ENCODE measurements around the gene EPHB2. TPM values are rescaled to one million over a fixed set of nuclear protein-coding genes. Genes with fewer than 3 reads are reported as not detected.

The EPHB2 gene
- total and polyA plus RNA-seq, 2 donors (not counting 3 experiments of a cell fraction or from before 2014, with no cell fraction given), result 50.8 to 69.1 TPM

DNA sequence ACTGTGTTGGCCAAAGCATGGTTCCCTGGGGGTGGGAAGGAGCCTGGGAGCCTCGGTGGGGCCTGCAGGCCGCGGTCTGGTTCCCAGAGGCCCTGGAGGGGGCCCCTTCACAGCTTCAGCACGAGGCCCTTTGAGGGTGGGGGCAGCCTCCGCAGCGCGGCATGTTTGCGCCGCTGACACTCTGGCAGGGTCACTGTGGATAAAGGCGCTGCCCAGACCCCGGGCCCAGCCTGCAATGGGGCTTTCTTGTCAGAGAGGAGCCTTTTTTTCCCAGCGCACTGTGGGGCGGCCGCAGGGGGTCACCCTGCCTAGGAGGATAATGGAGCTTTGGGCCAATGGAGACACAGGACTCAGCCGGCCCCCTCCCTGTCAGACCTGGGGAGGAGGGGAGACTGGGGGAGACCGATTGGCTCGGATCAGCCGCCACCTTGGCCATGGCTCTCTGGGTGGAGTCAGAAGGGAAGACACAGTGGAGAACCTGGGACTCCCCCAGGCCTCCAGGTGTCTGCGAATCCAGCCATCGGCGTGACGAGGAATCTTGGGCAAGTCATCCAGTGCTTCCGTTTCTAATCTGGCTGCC, 26.0 kb downstream of the EPHB2 start:
- ChIA-PET CTCF (interaction anchor here (4.6 kb wide), 1 partner anchor 32 kb away, joined by 26 read pairs; no protein-coding TSS in a partner anchor), POLR2A (no interaction called here)
- dilution Hi-C loops (cut with MboI; ENCODE audit: extremely low pct_ligation_motif_present, low sequenced_read_pairs) (no loop called here), intact Hi-C loops (cut with micrococcal nuclease) (loop anchor here (5.0 kb wide), 1 partner anchor 86 kb away; no protein-coding TSS in a partner anchor)
- Histone ChIP-seq H3K27ac (ENCODE audit: insufficient read depth, low read depth, low read length) (no peak overlapping the region), H4K20me1 (replicated peaks; ENCODE audit: control insufficient read depth, extremely low read depth, insufficient read depth, low read length) (no peaks in the 10 kb centered on the region), H3K79me2 (ENCODE audit: control insufficient read depth, insufficient read depth, low read length) (peaks cover 61% of the 10 kb centered on the region), H3K9ac (replicated peaks; ENCODE audit: extremely low read depth, insufficient read depth, low read length) (no peak overlapping the region), H3K9me1 (replicated peaks; ENCODE audit: control insufficient read depth, extremely low read depth, insufficient read depth, low read length) (no peaks in the 10 kb centered on the region), H3K36me3 (ENCODE audit: control insufficient read depth in 2 of 2, extremely low read depth in 1 of 2, insufficient read depth in 2 of 2, low read length in 2 of 2) (no peaks in the 10 kb centered on the region), H3K27me3 (ENCODE audit: control insufficient read depth in 2 of 2, insufficient read depth in 2 of 2, low read length in 2 of 2) (no peaks in the 10 kb centered on the region), H3K9me3 (replicated peaks; ENCODE audit: control insufficient read depth, insufficient read depth, low read length) (no peaks in the 10 kb centered on the region), H3K4me3 (replicated peaks in 1 of 3; ENCODE audit: insufficient read depth in 1 of 3, low read depth in 1 of 3, low read length in 3 of 3) (no peak overlapping the region), H3K4me2 (ENCODE audit: insufficient read depth, low read length) (no peak overlapping the region), H3K4me1 (ENCODE audit: control insufficient read depth, extremely low read depth, insufficient read depth, low read length) (peaks cover 35% of the 10 kb centered on the region), H2AFZ (ENCODE audit: low read depth, low read length) (no peak overlapping the region)
- FAIRE-seq (no peak), DNase-seq (ENCODE audit: low read depth, low spot score) (no peak)
- no TSS peak for BruUV-seq (replicated peaks)
- TF ChIP-seq, protein P1, sequence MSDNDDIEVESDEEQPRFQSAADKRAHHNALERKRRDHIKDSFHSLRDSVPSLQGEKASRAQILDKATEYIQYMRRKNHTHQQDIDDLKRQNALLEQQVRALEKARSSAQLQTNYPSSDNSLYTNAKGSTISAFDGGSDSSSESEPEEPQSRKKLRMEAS (IDR thresholded peaks at IDR 0.05; ENCODE audit: insufficient read depth, insufficient read length), result no peak
- TF ChIP-seq EZH2 (IDR thresholded peaks at IDR 0.05; ENCODE audit: borderline replicate concordance, low read depth, low read length, severe bottlenecking) (no peak), JUN (IDR thresholded peaks at IDR 0.05; ENCODE audit: borderline replicate concordance, insufficient read depth, insufficient read length, low read depth) (no peak), POLR2A (IDR thresholded peaks at IDR 0.05; ENCODE audit: low read depth, low read length) (no peak), MYC (IDR thresholded peaks at IDR 0.05; ENCODE audit: low read depth, low read length) (no peak), GATA2 (IDR thresholded peaks at IDR 0.05; ENCODE audit: insufficient read depth, insufficient read length, low read depth, low read length) (no peak), CTCF (IDR thresholded peaks at IDR 0.05; ENCODE audit: extremely low read depth in 1 of 2, insufficient read depth in 1 of 2, low read depth in 1 of 2, low read length in 2 of 2) (no peak), FOS (IDR thresholded peaks at IDR 0.05; ENCODE audit: borderline replicate concordance, insufficient read depth, low read length) (no peak)
